ENCODE measurements around the gene RPRD1B.
A peak's percentile ranks its signal among the peaks of the same experiment; 100 is the strongest.

RPRD1B gene, protein sequence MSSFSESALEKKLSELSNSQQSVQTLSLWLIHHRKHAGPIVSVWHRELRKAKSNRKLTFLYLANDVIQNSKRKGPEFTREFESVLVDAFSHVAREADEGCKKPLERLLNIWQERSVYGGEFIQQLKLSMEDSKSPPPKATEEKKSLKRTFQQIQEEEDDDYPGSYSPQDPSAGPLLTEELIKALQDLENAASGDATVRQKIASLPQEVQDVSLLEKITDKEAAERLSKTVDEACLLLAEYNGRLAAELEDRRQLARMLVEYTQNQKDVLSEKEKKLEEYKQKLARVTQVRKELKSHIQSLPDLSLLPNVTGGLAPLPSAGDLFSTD

DNA sequence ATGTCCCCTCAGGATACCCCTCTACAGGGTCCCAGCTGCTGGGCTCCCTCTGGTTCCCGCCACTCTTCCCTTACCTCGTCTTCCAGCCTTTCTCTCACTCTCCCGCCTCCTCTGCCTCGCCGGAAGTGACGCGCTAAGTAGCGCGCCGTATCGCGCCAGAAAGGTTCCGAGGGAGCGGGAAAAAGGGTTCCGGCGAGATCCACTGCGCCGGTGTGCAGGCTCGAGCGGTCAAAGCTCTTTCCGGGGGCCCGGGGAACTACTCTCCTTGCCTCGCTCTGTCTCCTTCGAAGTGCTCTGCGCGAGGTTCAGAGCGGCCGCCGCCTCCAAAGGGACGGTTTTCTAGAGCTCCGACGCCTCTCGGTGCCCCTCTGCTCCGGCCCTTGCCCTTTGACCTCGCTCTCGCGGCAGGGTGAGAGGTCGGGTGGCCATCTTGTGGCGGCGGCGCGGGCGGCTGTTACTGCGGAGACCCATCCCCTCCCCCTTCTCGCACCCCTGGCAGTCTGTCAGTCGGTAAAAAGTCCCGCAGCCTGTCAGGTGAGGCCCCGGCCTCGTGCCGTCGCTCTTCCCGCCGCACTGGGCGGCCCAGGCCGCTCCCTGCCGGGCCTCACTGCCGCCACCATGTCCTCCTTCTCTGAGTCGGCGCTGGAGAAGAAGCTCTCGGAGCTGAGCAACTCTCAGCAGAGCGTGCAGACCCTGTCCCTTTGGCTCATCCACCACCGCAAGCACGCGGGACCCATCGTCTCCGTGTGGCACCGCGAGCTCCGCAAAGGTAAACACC is at the start of gene RPRD1B, which contains the start of gene TTI1:
TSS of gene RPRD1B (plus strand) at position 417 of the 778 bp plus-strand sequence. CDS start at position 619, 202 bp downstream.
TSS of gene TTI1 (minus strand) at position 127 of the 778 bp plus-strand sequence. CDS start 19,640 bp downstream, outside the sequence.
- peak; percentile 75 for DNase-seq

DNA sequence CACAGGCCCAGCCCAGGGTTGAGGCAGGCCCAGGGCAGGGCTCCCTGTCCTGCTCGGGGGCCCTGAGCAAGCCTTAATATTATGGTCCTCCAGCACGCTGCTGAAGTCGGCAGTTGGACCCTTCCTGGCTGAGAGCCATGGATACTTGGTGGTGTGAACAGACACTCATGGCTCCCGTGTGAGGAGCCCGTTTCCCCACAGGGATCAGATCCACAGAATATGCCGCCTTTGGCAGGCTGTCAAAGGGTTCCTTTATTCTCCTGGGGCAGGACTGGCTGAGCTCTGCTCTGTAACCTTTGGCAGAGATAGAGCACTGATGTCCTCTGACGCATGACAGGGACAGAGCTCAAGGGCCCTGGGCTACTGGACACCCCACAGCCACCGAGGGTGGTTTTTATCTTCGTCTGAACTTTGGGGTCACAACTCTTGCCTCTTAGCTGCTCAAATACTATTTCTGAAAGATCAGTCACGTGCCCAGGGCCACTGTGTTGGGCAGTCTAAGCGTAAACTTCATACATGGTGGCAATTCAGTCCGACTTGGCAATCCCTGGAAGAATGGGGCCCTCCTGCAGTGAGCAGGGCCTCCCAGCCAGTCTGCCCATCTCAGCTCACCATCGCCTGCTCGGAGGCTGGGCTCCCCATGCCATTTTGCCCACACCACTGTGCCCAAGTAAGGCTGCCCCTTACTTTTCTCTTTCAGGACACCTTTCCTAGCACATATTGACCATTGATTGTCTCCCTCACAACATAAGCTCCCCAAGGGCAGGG is 49.3 kb upstream of the RPRD1B start:
- DNase-seq, result no peak

DNA sequence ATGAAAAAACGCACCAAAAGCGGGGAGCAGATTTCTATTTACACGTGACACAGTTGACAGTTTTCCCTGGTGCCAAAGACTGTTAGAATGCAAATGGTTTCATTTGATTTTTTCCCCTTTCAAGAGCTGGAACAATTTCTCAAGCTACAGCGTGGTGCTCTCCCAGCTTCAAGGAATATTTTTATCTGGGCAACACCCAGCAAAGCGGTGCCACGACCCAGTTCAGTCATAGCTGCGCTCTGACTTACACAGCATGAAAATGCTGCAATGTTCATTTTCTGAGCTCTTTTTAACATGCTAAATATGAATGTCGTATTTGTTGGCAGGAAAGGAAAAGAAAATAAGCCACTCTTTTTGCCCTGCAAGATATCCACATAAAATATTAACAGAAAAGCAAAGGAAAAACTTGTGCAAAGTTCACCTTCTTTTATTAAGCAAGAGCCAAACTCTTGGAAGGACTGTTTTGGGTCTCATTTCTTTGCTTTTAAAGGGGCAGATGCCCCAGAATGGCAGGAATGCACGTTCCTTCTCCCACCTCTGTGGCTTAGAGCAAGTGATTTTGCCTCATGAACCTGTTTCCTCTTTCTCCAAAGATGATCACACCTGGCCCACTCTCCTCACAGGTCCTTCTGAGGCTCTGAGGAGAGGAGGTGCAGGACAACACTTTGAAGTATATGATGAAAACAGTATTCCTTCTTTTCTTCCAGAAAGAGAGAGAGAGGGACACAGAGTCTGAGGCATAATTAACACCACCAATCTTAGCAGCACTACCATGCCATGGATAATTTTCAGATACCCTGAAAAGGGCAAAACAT is 47.3 kb upstream of the RPRD1B start:
- no peak for DNase-seq

DNA sequence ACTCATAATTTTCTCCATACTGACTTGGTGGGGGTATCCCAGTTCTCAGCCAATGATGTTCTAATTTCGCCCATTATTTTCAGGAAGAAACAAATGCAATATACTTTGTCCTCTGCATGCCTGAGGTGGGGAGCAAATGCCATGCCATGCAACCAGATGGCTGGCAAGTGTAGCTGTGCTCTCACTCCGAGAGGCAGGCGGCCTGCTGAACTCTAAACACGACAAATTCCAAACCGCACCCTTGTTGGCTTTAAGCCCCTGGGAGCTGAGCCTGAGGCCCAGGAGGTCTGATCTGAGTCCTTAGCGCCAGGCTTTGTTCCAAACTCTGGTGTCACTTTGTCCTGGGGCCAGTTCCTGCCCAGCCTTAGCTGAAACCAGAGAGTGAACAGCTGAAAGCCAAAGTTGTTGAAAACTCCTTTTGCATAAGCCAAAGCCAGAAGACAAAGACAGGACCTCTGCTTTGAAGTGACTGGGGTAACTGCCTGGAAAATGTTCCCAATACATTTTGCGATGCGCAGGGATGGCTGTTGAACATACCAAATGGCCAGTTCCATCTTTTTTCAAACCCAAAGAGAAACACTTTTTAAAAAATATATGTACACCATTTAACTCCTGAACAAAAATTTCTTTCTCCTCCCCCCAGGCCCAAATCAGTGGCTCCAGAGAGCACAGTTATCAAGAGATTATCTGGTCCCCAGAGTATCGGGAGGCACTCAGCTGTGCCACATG is 46.5 kb upstream of the RPRD1B start:
- DNase-seq, result peak; percentile 58

DNA sequence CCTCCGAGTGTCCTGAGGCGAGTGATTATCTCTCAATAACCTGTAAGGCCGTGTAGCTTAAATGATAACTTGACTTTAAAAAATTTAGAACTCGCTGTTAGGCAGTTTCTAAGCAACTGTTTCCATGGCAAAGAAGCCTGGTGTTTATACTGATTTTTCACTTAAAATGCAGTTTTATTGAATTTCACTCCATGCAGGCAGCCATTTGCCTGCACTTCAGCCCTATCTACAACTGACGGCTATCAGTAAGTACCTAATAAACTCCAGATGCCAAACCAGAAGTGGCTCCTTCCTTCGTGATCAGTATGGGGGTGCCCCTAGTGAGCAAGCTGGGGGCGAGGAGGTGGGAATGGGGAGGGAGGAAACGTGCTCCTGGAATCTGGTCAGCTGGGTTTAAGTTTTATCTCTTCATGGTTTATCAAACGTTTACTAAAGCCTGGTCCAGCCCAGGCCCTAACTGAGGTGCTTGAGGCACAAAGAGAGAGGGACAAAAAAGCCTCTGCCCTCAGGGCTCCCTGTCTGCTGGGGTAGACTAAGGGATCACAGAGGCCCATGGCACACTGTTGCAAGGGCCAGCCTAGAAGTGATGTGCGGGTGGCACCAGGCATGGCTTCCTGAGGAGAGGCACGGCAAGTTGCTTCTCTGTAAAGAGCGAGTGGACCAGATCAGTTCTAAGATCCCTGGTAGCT is 45.8 kb upstream of the RPRD1B start:
- DNase-seq, result no peak

DNA sequence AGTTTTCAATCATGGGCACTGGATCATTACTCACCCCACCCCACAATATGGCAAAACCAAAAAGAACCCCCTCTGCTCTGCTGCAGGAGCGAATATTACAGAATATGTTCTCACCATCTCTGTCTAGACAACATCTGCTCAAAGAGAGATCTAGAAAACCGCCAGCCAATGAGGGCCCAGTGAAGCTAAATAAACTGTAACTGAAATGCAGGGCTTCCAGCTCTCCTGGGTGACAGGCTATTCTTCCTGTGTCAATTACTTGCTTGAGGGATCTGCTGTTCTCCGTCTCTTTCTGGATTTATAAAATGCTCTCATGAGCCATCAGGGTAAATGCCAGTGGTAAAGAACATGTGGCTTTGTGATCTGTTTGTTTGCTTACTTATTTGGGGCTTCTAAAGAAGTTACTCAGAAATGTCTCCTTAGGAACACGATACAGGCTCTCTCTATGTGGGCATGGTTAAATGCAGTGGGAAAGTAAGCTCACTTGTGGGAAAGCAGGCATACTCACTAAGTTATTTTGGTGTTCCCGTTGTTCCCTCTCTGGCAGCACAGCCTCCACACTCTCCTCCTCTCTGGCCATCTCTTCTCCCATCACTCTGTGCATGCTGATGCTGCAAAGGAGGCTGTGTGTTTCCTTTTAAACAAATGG is 45.1 kb upstream of the RPRD1B start:
- DNase-seq, result peak; percentile 28

DNA sequence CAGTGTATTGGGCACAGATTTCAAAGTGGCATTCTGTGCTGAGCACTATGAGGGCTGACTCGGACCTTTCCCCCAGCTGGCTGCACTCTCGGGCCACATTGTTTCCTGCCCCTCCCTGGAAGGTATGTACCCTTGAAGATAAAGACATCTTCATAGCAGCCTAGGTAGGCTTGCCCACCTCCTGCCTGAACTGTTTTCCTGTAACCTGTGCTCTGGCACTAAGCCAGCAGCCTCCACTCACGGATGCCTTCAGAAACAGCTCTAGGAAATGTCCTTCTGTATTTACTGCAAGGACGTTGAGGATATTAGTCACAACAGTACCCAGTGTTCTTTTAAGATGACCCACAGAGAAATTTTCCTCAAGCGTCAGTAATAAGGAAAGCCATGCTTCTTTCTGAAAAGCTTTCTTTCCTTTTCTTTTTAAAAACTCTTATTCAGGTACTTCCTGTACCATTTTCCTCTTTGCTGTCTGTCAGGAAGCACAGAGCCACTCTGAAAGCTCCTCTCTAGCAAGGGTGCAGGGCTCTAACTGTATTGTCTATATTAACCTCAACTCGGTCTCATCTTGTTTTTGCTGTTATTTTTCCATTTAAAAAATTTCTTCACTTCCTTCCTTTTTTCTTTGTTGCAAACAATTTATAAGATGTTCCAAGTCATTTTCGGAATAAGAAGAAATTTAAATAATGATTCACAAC is 43.8 kb upstream of the RPRD1B start:
- DNase-seq, result no peak

DNA sequence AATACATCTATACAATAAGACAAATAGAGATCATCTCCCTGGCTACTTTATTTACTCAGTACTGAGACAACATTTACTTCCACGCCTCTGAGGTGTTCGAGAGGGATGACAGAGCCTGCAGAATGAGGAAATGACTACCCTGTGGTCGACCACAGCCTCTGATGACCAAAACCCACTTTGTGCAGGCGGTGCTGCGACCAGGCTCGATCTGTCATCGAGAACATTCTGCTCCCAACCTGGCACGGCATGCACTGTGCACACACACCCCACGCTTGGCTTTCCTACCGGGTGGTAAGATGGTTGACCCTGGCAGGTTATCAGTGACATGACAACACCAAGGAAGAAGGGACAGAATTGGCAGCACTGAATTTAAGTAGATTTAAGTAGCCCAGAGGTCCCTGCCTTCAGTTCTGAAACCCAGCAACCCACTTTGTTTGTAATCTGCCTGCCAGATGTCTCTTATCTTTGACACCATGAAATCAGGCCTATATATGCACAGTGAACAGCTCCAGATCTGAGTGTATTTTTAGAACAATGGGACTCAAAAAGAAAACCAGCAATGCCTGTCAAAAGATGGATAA is 42.9 kb upstream of the RPRD1B start:
- DNase-seq, result no peak

DNA sequence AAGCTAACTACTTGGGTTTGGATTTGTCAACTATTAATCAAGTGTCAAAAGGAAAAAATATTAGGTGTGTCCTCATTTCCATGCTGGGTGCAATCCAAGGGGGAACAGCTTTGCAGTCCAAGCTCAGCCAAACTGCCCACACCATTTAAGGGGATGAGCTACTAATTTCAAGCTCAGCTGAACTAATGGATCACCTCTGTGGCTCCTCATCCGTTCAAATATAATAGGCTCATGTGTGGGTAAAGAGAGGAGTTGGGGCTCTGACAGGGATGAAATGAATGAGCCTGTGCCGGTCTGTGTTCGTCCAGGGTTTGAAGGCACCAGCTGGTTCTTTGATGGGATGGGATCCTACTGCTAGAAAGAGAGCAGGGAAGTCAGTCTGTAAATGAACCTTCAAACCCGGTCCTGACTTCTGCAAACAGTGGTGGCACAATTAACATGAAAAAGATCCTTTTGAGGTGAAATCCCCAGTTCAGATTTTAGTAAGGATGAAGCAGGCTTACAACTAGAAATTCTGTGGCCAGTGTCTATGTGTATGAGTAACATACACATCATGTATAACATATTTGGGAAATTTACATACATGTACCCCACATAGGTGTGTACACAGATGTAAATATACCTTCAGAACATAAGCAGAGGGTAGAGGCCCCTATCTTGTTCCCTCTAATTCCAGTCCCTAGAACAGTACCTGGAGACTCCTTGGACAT is 42.2 kb upstream of the RPRD1B start:
- DNase-seq, result peak; percentile 21

DNA sequence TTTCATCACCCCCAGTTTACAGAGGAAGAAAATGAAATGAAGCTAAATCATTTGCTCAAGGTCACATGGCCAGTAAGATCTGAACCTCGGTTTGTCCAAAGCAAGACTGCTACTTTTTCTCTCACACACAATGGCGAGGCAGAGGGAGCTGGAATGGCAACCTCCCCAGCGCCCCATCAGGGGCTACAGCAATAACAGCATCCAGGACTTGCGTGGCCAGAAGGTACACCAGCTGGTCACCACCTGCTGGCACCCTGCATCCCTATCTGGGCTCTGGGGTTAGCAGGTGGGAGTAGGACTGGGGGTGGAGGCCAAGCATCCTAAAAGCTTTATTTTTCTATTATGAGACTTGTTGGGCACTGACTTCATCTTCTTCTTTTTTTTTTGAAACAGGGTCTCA is 41.6 kb upstream of the RPRD1B start:
- no peak for DNase-seq

DNA sequence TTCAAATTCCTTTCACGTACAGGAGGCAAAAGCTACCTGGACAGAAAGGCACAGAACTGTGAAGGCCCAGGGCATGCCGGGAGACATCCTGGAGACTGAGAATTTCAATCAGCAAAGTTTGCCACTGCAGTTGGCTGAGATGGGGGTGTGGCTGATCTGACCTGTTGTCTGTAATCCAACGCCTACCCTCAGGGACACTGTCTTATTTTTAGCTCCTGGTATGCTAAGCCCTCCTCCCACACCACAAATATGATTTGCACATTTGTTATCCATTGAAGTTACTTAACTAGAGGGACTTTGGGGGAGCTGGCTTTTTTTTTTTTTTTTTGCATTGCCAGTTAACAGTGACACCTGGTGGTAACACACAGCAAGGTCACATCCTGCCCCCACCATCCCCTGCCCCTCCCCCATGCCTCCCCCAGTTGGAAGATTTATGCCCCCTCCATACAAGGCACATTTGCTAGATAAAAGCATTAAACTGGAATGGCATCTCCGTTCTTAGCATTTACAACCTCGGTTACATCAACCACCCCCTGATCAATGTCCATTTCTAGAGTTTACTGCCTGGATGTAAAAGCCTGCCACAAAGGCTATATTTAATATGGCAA is 40.6 kb upstream of the RPRD1B start:
- peak; percentile 32 for DNase-seq

DNA sequence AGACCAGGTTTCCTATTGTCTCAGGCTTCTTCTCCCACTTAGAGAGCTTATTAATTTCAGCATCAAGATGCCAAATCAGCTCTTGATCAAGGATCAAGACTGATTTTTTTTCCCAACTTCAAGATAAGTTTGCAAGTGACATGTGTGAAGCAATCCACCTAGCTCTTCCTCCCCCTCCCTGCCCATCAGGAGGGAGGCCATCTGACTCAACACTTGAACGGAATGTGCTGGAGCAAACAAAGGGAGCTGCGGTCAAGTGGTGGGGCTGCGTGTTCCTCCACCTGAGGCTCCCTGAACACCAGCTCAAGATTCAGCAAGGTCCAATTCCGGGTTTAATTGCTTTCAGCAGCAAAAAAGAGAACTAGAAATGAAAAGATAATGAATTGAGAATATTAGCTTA is 39.0 kb upstream of the RPRD1B start:
- no peak for DNase-seq

DNA sequence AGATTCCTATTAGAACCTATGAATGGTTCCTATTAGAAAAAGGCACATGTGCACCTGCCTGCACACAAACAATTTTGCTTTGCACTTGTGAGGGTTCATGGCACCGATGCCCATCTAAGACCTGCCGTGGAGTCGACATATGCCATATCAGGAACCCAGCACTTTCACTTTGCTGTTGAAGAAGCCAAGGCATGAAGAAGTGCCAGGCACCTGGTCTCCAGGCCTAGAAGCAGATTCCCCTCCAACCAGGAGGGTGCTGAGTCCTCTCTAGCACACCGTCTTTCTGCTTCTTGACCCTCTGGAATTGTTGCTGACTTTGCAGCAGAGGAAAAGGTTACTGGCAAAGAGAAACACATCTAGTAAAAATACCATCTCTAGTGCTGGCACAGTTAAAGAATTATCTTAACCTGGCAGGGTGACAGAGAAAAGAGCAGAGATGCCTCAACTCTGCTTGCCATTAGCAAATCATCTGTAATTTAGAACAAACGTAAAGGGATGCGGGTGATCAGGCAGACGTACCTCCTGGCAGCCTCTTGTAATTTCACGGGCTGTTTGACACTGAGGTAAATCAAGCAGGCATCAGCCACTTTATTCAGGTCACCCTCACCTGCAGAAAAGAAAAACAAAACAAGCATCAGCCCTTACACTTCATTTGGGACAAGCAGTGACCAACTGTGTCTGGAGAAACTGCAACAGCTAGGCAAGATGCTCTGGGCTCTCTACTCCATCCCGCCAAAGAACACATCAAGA is 37.5 kb upstream of the RPRD1B start:
- DNase-seq, result no peak

DNA sequence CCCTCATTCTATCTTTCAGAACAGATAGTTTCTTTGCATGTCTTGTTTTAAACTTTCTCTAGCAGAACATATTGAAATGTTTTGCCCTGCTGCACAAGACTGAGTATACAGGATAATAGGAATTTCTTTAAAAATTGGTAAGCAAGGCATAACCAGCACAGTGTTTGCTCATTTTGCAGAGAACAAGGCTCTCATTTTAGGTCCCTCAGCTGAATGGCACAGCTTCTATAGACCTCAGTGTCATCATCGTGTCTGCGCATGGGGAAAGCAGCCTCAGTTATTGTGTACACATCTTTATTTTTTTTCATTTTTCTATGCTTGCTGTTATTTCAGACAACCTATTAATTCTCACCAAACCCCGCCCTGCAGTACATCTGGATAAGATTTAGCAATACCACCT is 36.0 kb upstream of the RPRD1B start:
- no peak for DNase-seq

DNA sequence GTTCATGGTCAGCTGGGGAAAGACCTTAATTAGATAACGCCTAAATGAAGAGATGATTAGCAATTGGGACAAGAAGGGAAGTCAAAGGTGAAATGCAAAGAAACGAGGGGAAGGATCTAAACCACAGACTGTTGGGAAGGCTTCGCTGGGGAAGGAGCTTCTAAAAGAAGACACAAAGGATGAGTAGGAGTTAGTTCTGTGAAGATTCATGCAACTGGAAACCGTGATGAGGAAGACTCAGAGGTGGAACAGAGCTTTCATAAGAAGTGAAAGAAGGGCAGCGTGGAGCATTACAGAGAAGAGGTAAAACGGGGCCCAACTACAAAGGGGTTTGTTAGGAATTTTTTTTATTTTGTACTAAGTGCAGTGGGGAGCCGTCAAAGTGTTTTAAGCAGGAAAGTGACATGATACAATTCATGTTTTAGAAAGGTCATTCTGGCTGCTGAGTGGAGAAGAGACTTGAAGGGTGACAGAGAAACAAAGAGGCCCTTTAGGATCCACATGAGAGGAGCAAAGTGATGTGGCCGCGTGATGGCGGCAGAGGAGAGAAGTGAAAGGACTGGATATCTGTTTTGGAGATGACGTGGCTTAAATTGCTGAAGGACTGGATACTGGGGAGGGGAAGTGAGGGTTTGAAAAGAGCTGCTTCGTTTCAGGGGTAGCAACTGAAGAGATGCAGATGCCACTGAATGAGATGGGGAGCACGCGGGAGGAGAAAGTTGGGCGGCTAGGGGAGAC is 33.9 kb upstream of the RPRD1B start:
- DNase-seq, result no peak

DNA sequence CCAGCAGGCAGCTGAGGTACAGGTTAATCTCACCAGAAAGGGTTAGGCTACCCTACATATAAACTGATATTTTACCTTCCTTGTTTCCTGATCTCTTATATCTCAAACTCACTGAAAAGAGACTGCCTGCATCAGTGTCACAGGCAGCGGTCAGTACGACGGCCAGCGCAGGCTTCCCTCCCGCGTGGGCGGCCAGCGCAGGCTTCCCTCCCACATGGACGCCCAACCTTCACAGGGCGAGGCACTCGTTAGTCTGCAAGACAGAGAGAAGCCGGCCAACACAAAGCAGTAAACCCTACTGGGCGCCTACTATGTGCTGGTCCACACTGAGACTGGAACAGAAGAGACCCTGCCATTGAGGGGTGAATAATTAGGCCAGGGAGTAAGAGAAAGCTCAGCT is 33.3 kb upstream of the RPRD1B start:
- no peak for DNase-seq

Measured in NCI-H1694 treated with DMSO at 0.1 percent for 48 hours (cell line).